HEK293 (cell line): ENCODE measurements around the gene SERINC5.

Experiments
- GFI1B ChIP-seq: fragments of 450-650 bp; formaldehyde crosslinking; IDR thresholded peaks from 2 replicates; pipeline ENCODE4 v1.5.1; 2016; ENCODE audit warnings: missing biosample characterization, missing genetic modification characterization
- KLF7 ChIP-seq: fragments of 450-650 bp; formaldehyde crosslinking; IDR thresholded peaks from 2 replicates; pipeline ENCODE4 v1.5.1; 2016; ENCODE audit warnings: missing biosample characterization, missing genetic modification characterization, borderline replicate concordance
- SETDB1 ChIP-seq: IDR thresholded peaks from one replicate; pipeline ENCODE4 v1.6.1; 2017; ENCODE audit warnings: mild to moderate bottlenecking, low read length, moderate library complexity, mixed read lengths; ENCODE audit not compliant: insufficient read length
- ZBTB8A ChIP-seq: fragments of 450-650 bp; formaldehyde crosslinking; IDR thresholded peaks from 2 replicates; pipeline ENCODE4 v1.5.1; 2016; ENCODE audit warnings: missing biosample characterization, missing genetic modification characterization
- ZEB2 ChIP-seq: fragments of 450-650 bp; formaldehyde crosslinking; IDR thresholded peaks from 2 replicates; pipeline ENCODE4 v1.5.1; 2016; ENCODE audit warnings: missing biosample characterization, missing genetic modification characterization
- ZFP37 ChIP-seq: fragments of 450-650 bp; formaldehyde crosslinking; IDR thresholded peaks from 2 replicates; pipeline ENCODE4 v1.5.1; 2016; ENCODE audit warnings: missing biosample characterization, missing genetic modification characterization
- ZNF140 ChIP-seq: fragments of 450-650 bp; formaldehyde crosslinking; IDR thresholded peaks from 2 replicates; pipeline ENCODE4 v1.5.1; 2016; ENCODE audit warnings: missing biosample characterization, missing genetic modification characterization
- ZNF2 ChIP-seq: fragments of 450-650 bp; formaldehyde crosslinking; IDR thresholded peaks from 2 replicates; pipeline ENCODE4 v1.5.1; 2016; ENCODE audit warnings: missing biosample characterization, missing genetic modification characterization
- ZNF223 ChIP-seq: fragments of 450-650 bp; formaldehyde crosslinking; IDR thresholded peaks from 2 replicates; pipeline ENCODE4 v1.5.1; 2016; ENCODE audit warnings: missing biosample characterization, missing genetic modification characterization
- ZNF292 ChIP-seq: fragments of 450-650 bp; formaldehyde crosslinking; IDR thresholded peaks from 2 replicates; pipeline ENCODE4 v1.5.1; 2016; ENCODE audit warnings: low read depth, missing biosample characterization, missing genetic modification characterization, borderline replicate concordance
- ZNF366 ChIP-seq: fragments of 450-650 bp; formaldehyde crosslinking; conservative IDR thresholded peaks from 2 replicates; pipeline ENCODE4 v1.5.1; 2016; ENCODE audit warnings: missing biosample characterization, missing genetic modification characterization
- ZNF394 ChIP-seq: fragments of 450-650 bp; formaldehyde crosslinking; IDR thresholded peaks from 2 replicates; pipeline ENCODE4 v1.5.1; 2016; ENCODE audit warnings: missing biosample characterization, missing genetic modification characterization, mild to moderate bottlenecking, moderate library complexity, borderline replicate concordance
- ZNF404 ChIP-seq: fragments of 450-650 bp; formaldehyde crosslinking; IDR thresholded peaks from 2 replicates; pipeline ENCODE4 v1.5.1; 2017; ENCODE audit warnings: missing biosample characterization, missing genetic modification characterization
- ZNF426 ChIP-seq: fragments of 450-650 bp; formaldehyde crosslinking; IDR thresholded peaks from 2 replicates; pipeline ENCODE4 v1.5.1; 2017; ENCODE audit warnings: missing biosample characterization, missing genetic modification characterization, mild to moderate bottlenecking, inconsistent platforms, moderate library complexity
- ZNF501 ChIP-seq: fragments of 450-650 bp; formaldehyde crosslinking; IDR thresholded peaks from 2 replicates; pipeline ENCODE4 v1.5.1; 2016; ENCODE audit warnings: missing biosample characterization, missing genetic modification characterization
- ZNF529 ChIP-seq: fragments of 450-650 bp; formaldehyde crosslinking; IDR thresholded peaks from 2 replicates; pipeline ENCODE4 v1.5.1; 2017; ENCODE audit warnings: missing genetic modification characterization, missing biosample characterization; ENCODE audit not compliant: insufficient replicate concordance
- ZNF555 ChIP-seq: fragments of 450-650 bp; formaldehyde crosslinking; conservative IDR thresholded peaks from 2 replicates; pipeline ENCODE4 v1.5.1; 2017; ENCODE audit warnings: missing biosample characterization, mild to moderate bottlenecking, missing genetic modification characterization, inconsistent platforms
- ZNF560 ChIP-seq: fragments of 450-650 bp; formaldehyde crosslinking; IDR thresholded peaks from 2 replicates; pipeline ENCODE4 v1.5.1; 2017; ENCODE audit warnings: missing biosample characterization, missing genetic modification characterization, borderline replicate concordance
- ZNF623 ChIP-seq: fragments of 450-650 bp; formaldehyde crosslinking; IDR thresholded peaks from 2 replicates; pipeline ENCODE4 v1.5.1; 2016; ENCODE audit warnings: missing biosample characterization, missing genetic modification characterization
- ZNF629 ChIP-seq: fragments of 450-650 bp; formaldehyde crosslinking; IDR thresholded peaks from 2 replicates; pipeline ENCODE4 v1.5.1; 2017; ENCODE audit warnings: missing biosample characterization, missing genetic modification characterization
- ZNF654 ChIP-seq: fragments of 450-650 bp; formaldehyde crosslinking; IDR thresholded peaks from 2 replicates; pipeline ENCODE4 v1.5.1; 2016; ENCODE audit warnings: low read depth, missing biosample characterization, missing genetic modification characterization
- ZNF664 ChIP-seq: fragments of 450-650 bp; formaldehyde crosslinking; IDR thresholded peaks from 2 replicates; pipeline ENCODE4 v1.5.1; 2016; ENCODE audit warnings: missing biosample characterization, missing genetic modification characterization
- ZNF670 ChIP-seq: fragments of 450-650 bp; formaldehyde crosslinking; IDR thresholded peaks from 2 replicates; pipeline ENCODE4 v1.5.1; 2016; ENCODE audit warnings: missing biosample characterization, missing genetic modification characterization, low read depth
- ZNF76 ChIP-seq: fragments of 450-650 bp; formaldehyde crosslinking; IDR thresholded peaks from 2 replicates; pipeline ENCODE4; 2016; ENCODE audit warnings: low read depth, missing biosample characterization, missing genetic modification characterization, borderline replicate concordance
- ZNF830 ChIP-seq: fragments of 450-650 bp; IDR thresholded peaks from 2 replicates; pipeline ENCODE4 v1.5.0; 2018; ENCODE audit warnings: missing biosample characterization, missing genetic modification characterization, low read depth, mild to moderate bottlenecking, moderate library complexity
- ZNF843 ChIP-seq: fragments of 450-650 bp; formaldehyde crosslinking; IDR thresholded peaks from 2 replicates; pipeline ENCODE4 v1.5.1; 2016; ENCODE audit warnings: missing biosample characterization, missing genetic modification characterization
- ZXDB ChIP-seq: fragments of 450-650 bp; formaldehyde crosslinking; IDR thresholded peaks from 2 replicates; pipeline ENCODE4 v1.5.1; 2016; ENCODE audit warnings: missing biosample characterization, missing genetic modification characterization
- TF ChIP-seq, protein P1 (sequence below): fragments of 450-650 bp; formaldehyde crosslinking; IDR thresholded peaks from 2 replicates; pipeline ENCODE4 v1.5.1; 2016; ENCODE audit warnings: missing biosample characterization, missing genetic modification characterization
- TF ChIP-seq, protein P2 (sequence below): fragments of 450-650 bp; formaldehyde crosslinking; conservative IDR thresholded peaks from 2 replicates; pipeline ENCODE4 v1.5.1; 2016; ENCODE audit warnings: low read depth, missing biosample characterization, missing genetic modification characterization
- TF ChIP-seq, protein P3 (sequence below): fragments of 450-650 bp; formaldehyde crosslinking; IDR thresholded peaks from 2 replicates; pipeline ENCODE4 v1.5.1; 2016; ENCODE audit warnings: missing biosample characterization, missing genetic modification characterization
- TF ChIP-seq, protein P4 (sequence below): fragments of 450-650 bp; formaldehyde crosslinking; IDR thresholded peaks from 2 replicates; pipeline ENCODE4 v1.5.1; 2016; ENCODE audit warnings: missing biosample characterization, missing genetic modification characterization
- TF ChIP-seq, protein P5 (sequence below): fragments of 450-650 bp; formaldehyde crosslinking; IDR thresholded peaks from 2 replicates; pipeline ENCODE4 v1.5.1; 2017; ENCODE audit warnings: missing biosample characterization, mild to moderate bottlenecking, missing genetic modification characterization, moderate library complexity

SERINC5 gene

DNA sequence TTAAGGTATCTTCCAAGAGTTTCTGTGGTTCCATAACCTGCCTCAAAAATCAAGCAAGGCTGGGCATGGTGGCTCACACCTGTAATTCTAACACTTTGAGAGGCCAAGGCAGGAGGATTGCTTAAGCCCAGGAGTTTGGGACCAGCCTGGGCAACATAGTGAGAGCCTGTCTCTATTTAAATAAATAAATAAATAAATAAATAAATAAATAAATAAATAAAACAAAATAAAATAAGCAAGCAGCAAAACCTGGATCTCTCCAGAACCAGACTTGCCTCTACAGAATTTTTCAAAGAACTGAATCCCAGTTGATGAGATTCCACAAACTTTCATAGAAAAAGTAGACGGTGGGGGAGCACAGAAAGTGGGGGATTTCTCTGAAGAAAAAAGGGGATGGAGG is 12.3 kb downstream of the SERINC5 start (continued):
- TF ChIP-seq ZNF670 (tag by site-specific recombination) (no peak), ZNF629 (tag by site-specific recombination) (0 out of 2 replicates have a peak, but pooled peaks have one; percentile 46), ZNF529 (tag by site-specific recombination) (peak; percentile 46), ZNF426 (tag by site-specific recombination) (peak; percentile 92), ZNF501 (0 out of 2 replicates have a peak, but pooled peaks have one; percentile 33), GFI1B (tag by site-specific recombination) (peak; percentile 28; the same call in 1 of the 2 replicates), ZNF623 (peak; percentile 76), ZNF843 (no peak), ZNF292 (0 out of 2 replicates have a peak, but pooled peaks have one; percentile 79), ZNF560 (tag by site-specific recombination) (peak; percentile 92), ZNF654 (tag by site-specific recombination) (peak; percentile 40), ZEB2 (no peak), ZNF366 (no peak), ZBTB8A (tag by site-specific recombination) (peak; percentile 76), ZNF830 (tag by site-specific recombination) (no peak), ZNF404 (0 out of 2 replicates have a peak, but pooled peaks have one; percentile 45), SETDB1 (no peak), ZFP37 (tag by site-specific recombination) (0 out of 2 replicates have a peak, but pooled peaks have one; percentile 34), ZNF76 (tag by site-specific recombination) (no peak), ZNF664 (peak; percentile 43; the same call in 1 of the 2 replicates), ZXDB (peak; percentile 57), ZNF223 (tag by site-specific recombination) (0 out of 2 replicates have a peak, but pooled peaks have one; percentile 31), ZNF555 (tag by site-specific recombination) (peak; percentile 88), KLF7 (tag by site-specific recombination) (peak; percentile 26; the same call in 1 of the 2 replicates), ZNF394 (tag by site-specific recombination) (peak; percentile 95), ZNF2 (tag by site-specific recombination) (no peak), ZNF140 (tag by site-specific recombination) (peak; percentile 82; the same call in 1 of the 2 replicates)
- TF ChIP-seq, protein P1, sequence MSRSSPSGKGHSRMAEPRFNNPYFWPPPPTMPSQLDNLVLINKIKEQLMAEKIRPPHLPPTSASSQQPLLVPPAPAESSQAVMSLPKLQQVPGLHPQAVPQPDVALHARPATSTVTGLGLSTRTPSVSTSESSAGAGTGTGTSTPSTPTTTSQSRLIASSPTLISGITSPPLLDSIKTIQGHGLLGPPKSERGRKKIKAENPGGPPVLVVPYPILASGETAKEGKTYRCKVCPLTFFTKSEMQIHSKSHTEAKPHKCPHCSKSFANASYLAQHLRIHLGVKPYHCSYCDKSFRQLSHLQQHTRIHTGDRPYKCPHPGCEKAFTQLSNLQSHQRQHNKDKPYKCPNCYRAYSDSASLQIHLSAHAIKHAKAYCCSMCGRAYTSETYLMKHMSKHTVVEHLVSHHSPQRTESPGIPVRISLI, result no peak
- TF ChIP-seq, protein P2, sequence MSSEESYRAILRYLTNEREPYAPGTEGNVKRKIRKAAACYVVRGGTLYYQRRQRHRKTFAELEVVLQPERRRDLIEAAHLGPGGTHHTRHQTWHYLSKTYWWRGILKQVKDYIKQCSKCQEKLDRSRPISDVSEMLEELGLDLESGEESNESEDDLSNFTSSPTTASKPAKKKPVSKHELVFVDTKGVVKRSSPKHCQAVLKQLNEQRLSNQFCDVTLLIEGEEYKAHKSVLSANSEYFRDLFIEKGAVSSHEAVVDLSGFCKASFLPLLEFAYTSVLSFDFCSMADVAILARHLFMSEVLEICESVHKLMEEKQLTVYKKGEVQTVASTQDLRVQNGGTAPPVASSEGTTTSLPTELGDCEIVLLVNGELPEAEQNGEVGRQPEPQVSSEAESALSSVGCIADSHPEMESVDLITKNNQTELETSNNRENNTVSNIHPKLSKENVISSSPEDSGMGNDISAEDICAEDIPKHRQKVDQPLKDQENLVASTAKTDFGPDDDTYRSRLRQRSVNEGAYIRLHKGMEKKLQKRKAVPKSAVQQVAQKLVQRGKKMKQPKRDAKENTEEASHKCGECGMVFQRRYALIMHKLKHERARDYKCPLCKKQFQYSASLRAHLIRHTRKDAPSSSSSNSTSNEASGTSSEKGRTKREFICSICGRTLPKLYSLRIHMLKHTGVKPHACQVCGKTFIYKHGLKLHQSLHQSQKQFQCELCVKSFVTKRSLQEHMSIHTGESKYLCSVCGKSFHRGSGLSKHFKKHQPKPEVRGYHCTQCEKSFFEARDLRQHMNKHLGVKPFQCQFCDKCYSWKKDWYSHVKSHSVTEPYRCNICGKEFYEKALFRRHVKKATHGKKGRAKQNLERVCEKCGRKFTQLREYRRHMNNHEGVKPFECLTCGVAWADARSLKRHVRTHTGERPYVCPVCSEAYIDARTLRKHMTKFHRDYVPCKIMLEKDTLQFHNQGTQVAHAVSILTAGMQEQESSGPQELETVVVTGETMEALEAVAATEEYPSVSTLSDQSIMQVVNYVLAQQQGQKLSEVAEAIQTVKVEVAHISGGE, result peak; percentile 79
- TF ChIP-seq, protein P3, sequence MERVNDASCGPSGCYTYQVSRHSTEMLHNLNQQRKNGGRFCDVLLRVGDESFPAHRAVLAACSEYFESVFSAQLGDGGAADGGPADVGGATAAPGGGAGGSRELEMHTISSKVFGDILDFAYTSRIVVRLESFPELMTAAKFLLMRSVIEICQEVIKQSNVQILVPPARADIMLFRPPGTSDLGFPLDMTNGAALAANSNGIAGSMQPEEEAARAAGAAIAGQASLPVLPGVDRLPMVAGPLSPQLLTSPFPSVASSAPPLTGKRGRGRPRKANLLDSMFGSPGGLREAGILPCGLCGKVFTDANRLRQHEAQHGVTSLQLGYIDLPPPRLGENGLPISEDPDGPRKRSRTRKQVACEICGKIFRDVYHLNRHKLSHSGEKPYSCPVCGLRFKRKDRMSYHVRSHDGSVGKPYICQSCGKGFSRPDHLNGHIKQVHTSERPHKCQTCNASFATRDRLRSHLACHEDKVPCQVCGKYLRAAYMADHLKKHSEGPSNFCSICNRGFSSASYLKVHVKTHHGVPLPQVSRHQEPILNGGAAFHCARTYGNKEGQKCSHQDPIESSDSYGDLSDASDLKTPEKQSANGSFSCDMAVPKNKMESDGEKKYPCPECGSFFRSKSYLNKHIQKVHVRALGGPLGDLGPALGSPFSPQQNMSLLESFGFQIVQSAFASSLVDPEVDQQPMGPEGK (tag by site-specific recombination), result no peak
- TF ChIP-seq, protein P4, sequence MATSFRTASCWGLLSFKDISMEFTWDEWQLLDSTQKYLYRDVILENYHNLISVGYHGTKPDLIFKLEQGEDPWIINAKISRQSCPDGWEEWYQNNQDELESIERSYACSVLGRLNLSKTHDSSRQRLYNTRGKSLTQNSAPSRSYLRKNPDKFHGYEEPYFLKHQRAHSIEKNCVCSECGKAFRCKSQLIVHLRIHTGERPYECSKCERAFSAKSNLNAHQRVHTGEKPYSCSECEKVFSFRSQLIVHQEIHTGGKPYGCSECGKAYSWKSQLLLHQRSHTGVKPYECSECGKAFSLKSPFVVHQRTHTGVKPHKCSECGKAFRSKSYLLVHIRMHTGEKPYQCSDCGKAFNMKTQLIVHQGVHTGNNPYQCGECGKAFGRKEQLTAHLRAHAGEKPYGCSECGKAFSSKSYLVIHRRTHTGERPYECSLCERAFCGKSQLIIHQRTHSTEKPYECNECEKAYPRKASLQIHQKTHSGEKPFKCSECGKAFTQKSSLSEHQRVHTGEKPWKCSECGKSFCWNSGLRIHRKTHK (tag by site-specific recombination), result no peak
- TF ChIP-seq, protein P5, sequence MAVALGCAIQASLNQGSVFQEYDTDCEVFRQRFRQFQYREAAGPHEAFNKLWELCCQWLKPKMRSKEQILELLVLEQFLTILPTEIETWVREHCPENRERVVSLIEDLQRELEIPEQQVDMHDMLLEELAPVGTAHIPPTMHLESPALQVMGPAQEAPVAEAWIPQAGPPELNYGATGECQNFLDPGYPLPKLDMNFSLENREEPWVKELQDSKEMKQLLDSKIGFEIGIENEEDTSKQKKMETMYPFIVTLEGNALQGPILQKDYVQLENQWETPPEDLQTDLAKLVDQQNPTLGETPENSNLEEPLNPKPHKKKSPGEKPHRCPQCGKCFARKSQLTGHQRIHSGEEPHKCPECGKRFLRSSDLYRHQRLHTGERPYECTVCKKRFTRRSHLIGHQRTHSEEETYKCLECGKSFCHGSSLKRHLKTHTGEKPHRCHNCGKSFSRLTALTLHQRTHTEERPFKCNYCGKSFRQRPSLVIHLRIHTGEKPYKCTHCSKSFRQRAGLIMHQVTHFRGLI (tag by site-specific recombination), result no peak
